GM12878 (cell line): ENCODE measurements around the gene KHDRBS1. TPM values are rescaled to one million over a fixed set of nuclear protein-coding genes. Genes with fewer than 3 reads are reported as not detected.

Experiments used
- POU2F2 ChIP-seq: IDR thresholded peaks from 3 replicates; pipeline ENCODE4 v1.6.1; 2011; ENCODE audit warnings: low read depth, mild to moderate bottlenecking, low read length, borderline replicate concordance
- RCOR1 ChIP-seq: conservative IDR thresholded peaks from 2 replicates; pipeline ENCODE4 v1.6.1; 2012; ENCODE audit warnings: low read depth, low read length, improper control_type of control experiment
- ZNF592 ChIP-seq: fragments of 450-650 bp; IDR thresholded peaks from 2 replicates; pipeline ENCODE4 v1.6.1; 2017; ENCODE audit warnings: mild to moderate bottlenecking, moderate library complexity
- polyA plus RNA-seq, 11 experiments: library from polyadenylated mRNA; depleted of rRNA in 4 of 11; unstranded in 6 of 11; stranded (reverse) in 5 of 11; fragments of >200 nt; fragmentation: Nextera tagmentation in 4 of 11; fragmentation: Illumina TruSeq in 1 of 11; extraction: Ambion mirVana in 4 of 11; extraction: Trizol in 1 of 11; gene quantifications; 1 replicate in 1 of 11; 2 replicates in 10 of 11; pipeline versions ENCODE4 v1.2.1 to v1.2.3, GENCODE V29; 2011 to 2016; ENCODE audit warnings: inconsistent platforms in 2 of 11, missing spikeins in 2 of 11, low read depth in 1 of 11
- total RNA-seq, 4 experiments: library from RNA; depleted of rRNA in 3 of 4; stranded (reverse); fragments of >200 nt in 3 of 4; fragmentation: Illumina TruSeq in 1 of 4; extraction: Trizol in 1 of 4; gene quantifications; 2 replicates each; pipeline versions ENCODE4 v1.2.1 to v1.2.3, GENCODE V29; 2013 to 2021
- TF ChIP-seq, protein P1 (sequence below): fragments of 450-650 bp; IDR thresholded peaks from 2 replicates; pipeline ENCODE4 v1.6.1; 2016; ENCODE audit warnings: mild to moderate bottlenecking
- TF ChIP-seq, protein P2 (sequence below): fragments of 450-650 bp; conservative IDR thresholded peaks from 2 replicates; pipeline ENCODE4 v1.6.1; 2017; ENCODE audit warnings: mild to moderate bottlenecking, moderate library complexity

KHDRBS1 gene
- total and polyA plus RNA-seq, 10 of the 15 experiments (the other 5 are each of a cell fraction or from before 2014, with no cell fraction given): 42.5 to 204 (median 96.0) TPM

DNA sequence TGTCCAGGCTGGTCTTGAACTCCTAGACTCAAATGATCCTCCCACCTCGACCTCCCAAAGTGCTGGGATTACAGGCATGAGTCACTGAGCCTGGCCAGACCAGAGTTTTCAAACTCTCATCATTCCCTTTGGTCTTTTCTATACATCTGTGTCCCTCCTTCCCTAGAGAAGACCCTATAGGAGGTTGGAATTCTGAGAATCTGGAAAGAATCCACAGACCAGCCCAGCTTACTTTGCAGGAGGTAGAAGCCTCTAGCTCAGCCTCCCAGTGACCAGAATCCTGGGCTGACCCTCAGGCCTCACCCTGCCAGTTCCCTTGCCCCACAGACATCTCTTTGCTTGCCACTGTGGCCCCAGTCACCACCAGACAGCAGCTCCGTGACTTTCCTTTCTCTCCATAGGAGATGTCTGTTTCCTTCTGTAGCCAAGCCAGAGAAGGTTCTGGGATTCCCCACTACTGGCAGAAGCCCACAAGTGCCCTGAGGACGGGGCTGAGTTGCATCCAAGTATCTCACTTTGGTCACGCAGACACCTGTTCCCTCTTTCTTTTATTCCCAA, 34.7 kb upstream of the KHDRBS1 start (continued):
- no peak for TF ChIP-seq POU2F2
- no peak for TF ChIP-seq RCOR1
- TF ChIP-seq, protein P1, sequence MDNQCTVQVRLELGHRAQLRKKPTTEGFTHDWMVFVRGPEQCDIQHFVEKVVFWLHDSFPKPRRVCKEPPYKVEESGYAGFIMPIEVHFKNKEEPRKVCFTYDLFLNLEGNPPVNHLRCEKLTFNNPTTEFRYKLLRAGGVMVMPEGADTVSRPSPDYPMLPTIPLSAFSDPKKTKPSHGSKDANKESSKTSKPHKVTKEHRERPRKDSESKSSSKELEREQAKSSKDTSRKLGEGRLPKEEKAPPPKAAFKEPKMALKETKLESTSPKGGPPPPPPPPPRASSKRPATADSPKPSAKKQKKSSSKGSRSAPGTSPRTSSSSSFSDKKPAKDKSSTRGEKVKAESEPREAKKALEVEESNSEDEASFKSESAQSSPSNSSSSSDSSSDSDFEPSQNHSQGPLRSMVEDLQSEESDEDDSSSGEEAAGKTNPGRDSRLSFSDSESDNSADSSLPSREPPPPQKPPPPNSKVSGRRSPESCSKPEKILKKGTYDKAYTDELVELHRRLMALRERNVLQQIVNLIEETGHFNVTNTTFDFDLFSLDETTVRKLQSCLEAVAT: no peak
- TF ChIP-seq, protein P2, sequence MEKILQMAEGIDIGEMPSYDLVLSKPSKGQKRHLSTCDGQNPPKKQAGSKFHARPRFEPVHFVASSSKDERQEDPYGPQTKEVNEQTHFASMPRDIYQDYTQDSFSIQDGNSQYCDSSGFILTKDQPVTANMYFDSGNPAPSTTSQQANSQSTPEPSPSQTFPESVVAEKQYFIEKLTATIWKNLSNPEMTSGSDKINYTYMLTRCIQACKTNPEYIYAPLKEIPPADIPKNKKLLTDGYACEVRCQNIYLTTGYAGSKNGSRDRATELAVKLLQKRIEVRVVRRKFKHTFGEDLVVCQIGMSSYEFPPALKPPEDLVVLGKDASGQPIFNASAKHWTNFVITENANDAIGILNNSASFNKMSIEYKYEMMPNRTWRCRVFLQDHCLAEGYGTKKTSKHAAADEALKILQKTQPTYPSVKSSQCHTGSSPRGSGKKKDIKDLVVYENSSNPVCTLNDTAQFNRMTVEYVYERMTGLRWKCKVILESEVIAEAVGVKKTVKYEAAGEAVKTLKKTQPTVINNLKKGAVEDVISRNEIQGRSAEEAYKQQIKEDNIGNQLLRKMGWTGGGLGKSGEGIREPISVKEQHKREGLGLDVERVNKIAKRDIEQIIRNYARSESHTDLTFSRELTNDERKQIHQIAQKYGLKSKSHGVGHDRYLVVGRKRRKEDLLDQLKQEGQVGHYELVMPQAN: no peak
- no peak for TF ChIP-seq ZNF592
